Liver (tissue), 9 donors: ENCODE results near the gene TBCD. TPM values are rescaled to one million over a fixed set of nuclear protein-coding genes. Genes with fewer than 3 reads are reported as not detected.

Source experiments
- DNase-seq: peaks from one replicate; pipeline ENCODE4 v3.0.0-alpha.2; 2017; ENCODE audit warnings: low spot score
- H3K27ac ChIP-seq, 2 donors: one replicate each; pipeline ENCODE4 v1.7.0; 2013; ENCODE audit warnings: inconsistent platforms in 2 of 2, low read length in 2 of 2, control low read depth in 1 of 2, low read depth in 1 of 2, mild to moderate bottlenecking in 1 of 2
- H3K27me3 ChIP-seq, 4 donors: one replicate each; pipeline versions ENCODE4 v1.6.1 to v1.7.0; 2013; ENCODE audit warnings: low read length in 3 of 4, inconsistent platforms in 1 of 4, mild to moderate bottlenecking in 1 of 4, moderate library complexity in 1 of 4; ENCODE audit not compliant: control insufficient read depth in 4 of 4, insufficient read depth in 4 of 4
- H3K36me3 ChIP-seq, 4 donors: one replicate each; pipeline versions ENCODE4 v1.6.1 to v1.7.0; 2013; ENCODE audit warnings: low read length in 3 of 4, mild to moderate bottlenecking in 3 of 4, low read depth in 1 of 4, moderate library complexity in 1 of 4; ENCODE audit not compliant: control insufficient read depth in 4 of 4, insufficient read depth in 3 of 4
- H3K4me1 ChIP-seq, 4 donors: one replicate each; pipeline versions ENCODE4 v1.6.1 to v1.7.0; 2013; ENCODE audit warnings: low read length in 3 of 4, mild to moderate bottlenecking in 3 of 4, moderate library complexity in 1 of 4; ENCODE audit not compliant: control insufficient read depth in 4 of 4, insufficient read depth in 4 of 4
- H3K4me3 ChIP-seq, 3 donors: one replicate each; pipeline versions ENCODE4 v1.6.1 to v1.7.0; 2013; ENCODE audit warnings: low read length in 3 of 3, control low read depth in 1 of 3, low read depth in 1 of 3, mild to moderate bottlenecking in 1 of 3
- H3K9ac ChIP-seq, 2 donors: one replicate each; pipeline ENCODE4 v1.7.0; 2013; ENCODE audit warnings: low read length in 2 of 2, mild to moderate bottlenecking in 2 of 2, moderate library complexity in 2 of 2, control low read depth in 1 of 2, low read depth in 1 of 2
- H3K9me3 ChIP-seq, 4 donors: one replicate each; pipeline versions ENCODE4 v1.6.1 to v1.7.0; 2013; ENCODE audit warnings: low read length in 3 of 4; ENCODE audit not compliant: control insufficient read depth in 4 of 4
- ATF3 ChIP-seq: IDR thresholded peaks from 2 replicates; pipeline ENCODE4 v1.6.1; 2016; ENCODE audit warnings: antibody characterized with exemption
- CTCF ChIP-seq: fragments of 150-350 bp; IDR thresholded peaks from 2 replicates; pipeline ENCODE4 v1.5.1; 2017; ENCODE audit warnings: improper control_type of control experiment, low read depth, low read length; ENCODE audit not compliant: missing input control
- EGR1 ChIP-seq, 2 donors: IDR thresholded peaks; 2 replicates each; pipeline ENCODE4 v1.6.1; 2016 to 2018; ENCODE audit warnings: antibody characterized with exemption in 2 of 2, low read depth in 2 of 2
- FOXA1 ChIP-seq: IDR thresholded peaks from 2 replicates; pipeline ENCODE4 v1.6.1; 2016; ENCODE audit warnings: antibody characterized with exemption
- HNF4G ChIP-seq: IDR thresholded peaks from 2 replicates; pipeline ENCODE4 v1.6.1; 2016; ENCODE audit warnings: antibody characterized with exemption
- JUND ChIP-seq, 2 donors: IDR thresholded peaks; 2 replicates each; pipeline ENCODE4 v1.6.1; 2016; ENCODE audit warnings: antibody characterized with exemption in 2 of 2
- NR2F2 ChIP-seq: IDR thresholded peaks from 2 replicates; pipeline ENCODE4 v1.6.1; 2016; ENCODE audit warnings: antibody characterized with exemption
- REST ChIP-seq: IDR thresholded peaks from 2 replicates; pipeline ENCODE4 v1.6.1; 2016; ENCODE audit warnings: antibody characterized with exemption, mild to moderate bottlenecking
- SP1 ChIP-seq: IDR thresholded peaks from 2 replicates; pipeline ENCODE4 v1.6.1; 2018; ENCODE audit warnings: antibody characterized with exemption, mild to moderate bottlenecking
- TAF1 ChIP-seq: conservative IDR thresholded peaks from 2 replicates; pipeline ENCODE4 v1.6.1; 2016; ENCODE audit warnings: antibody characterized with exemption, mild to moderate bottlenecking
- YY1 ChIP-seq: IDR thresholded peaks from 2 replicates; pipeline ENCODE4 v1.6.1; 2016; ENCODE audit warnings: antibody characterized with exemption, mild to moderate bottlenecking
- ZBTB33 ChIP-seq: IDR thresholded peaks from 2 replicates; pipeline ENCODE4 v1.6.1; 2016; ENCODE audit warnings: antibody characterized with exemption
- WGBS: extraction: QIAGEN DNeasy Blood & Tissue Kit; methylation state at CpG from one replicate; pipeline ENCODE4 v1.1.7; 2013; 5-methylcytosine and 5-hydroxymethylcytosine counted together
- polyA plus RNA-seq, 2 donors: library from polyadenylated mRNA; stranded (reverse) in 1 of 2; unstranded in 1 of 2; fragments of 200-250 nt in 1 of 2; fragments of >200 nt in 1 of 2; fragmentation: Nextera tagmentation in 1 of 2; extraction: Ambion mirVana in 1 of 2; gene quantifications; one replicate each; pipeline versions ENCODE4 v1.2.1 to v1.2.3, GENCODE V29; 2013 to 2015
- total RNA-seq, 2 donors: library from RNA; depleted of rRNA; stranded (reverse); fragments of >200 nt; gene quantifications; one replicate each; pipeline ENCODE4 v1.2.3, GENCODE V29; 2014
- donor health status: healthy.
- donor health status: healthy.
- donor health status: healthy.
- donor health status: healthy.
- donor health status: healthy.

Gene TBCD
- total and polyA plus RNA-seq, 4 donors: 29.8 to 42.2 (median 33.0) TPM

- 89% methylated on average over 10 of the region's 10 CpGs for WGBS
Observed at GRCh38 chr17:82939621-82940135, 187.8 kb downstream of the TBCD start.

GRCh38 chr17:82940226-82941020 is 188.6 kb downstream of the TBCD start:
- TF ChIP-seq NR2F2: no peak
- DNase-seq: no peak
- Histone ChIP-seq H3K4me3 (no peak overlapping the region), H3K27me3 (no peaks in the 10 kb centered on the region), H3K9ac (no peak overlapping the region), H3K27ac (no peak overlapping the region), H3K36me3 (peaks cover 4 to 71% (median 25%) of the 10 kb centered on the region in 4 donors), H3K9me3 (peaks cover 0 to 14% (median under 1%) of the 10 kb centered on the region in 4 donors), H3K4me1 (no peaks in the 10 kb centered on the region)
- 95% methylated on average over 27 of the region's 27 CpGs for WGBS

More at GRCh38 chr17:82939621-82940135, 187.8 kb downstream of the TBCD start:
- TF ChIP-seq ATF3 (no peak), JUND (IDR thresholded peaks at IDR 0.05) (no peak), HNF4G (no peak), REST (no peak), TAF1 (no peak), NR2F2 (no peak), YY1 (no peak), SP1 (no peak)
- peaks cover 4 to 71% (median 24%) of the 10 kb centered on the region in 4 donors for H3K36me3 ChIP-seq
- no peak overlapping the region for H3K27ac ChIP-seq
- DNase-seq: no peak
- H3K4me3 ChIP-seq: no peak overlapping the region
- H3K9ac ChIP-seq: no peak overlapping the region
- no peaks in the 10 kb centered on the region for H3K4me1 ChIP-seq
- no peaks in the 10 kb centered on the region for H3K27me3 ChIP-seq
- peaks cover 0 to 9% (median 0%) of the 10 kb centered on the region in 4 donors for H3K9me3 ChIP-seq

- H3K9me3 ChIP-seq: peaks cover 0 to 14% (median 2%) of the 10 kb centered on the region in 4 donors
- no peak overlapping the region for H3K27ac ChIP-seq
- no peaks in the 10 kb centered on the region for H3K27me3 ChIP-seq
- no peak overlapping the region for H3K4me3 ChIP-seq
- no peak for DNase-seq
- 95% methylated on average over 36 of the region's 36 CpGs for WGBS
- H3K9ac ChIP-seq: no peak overlapping the region
- peaks cover 4 to 71% (median 23%) of the 10 kb centered on the region in 4 donors for H3K36me3 ChIP-seq
- H3K4me1 ChIP-seq: no peaks in the 10 kb centered on the region
- TF ChIP-seq CTCF: no peak
- TF ChIP-seq EGR1 (IDR thresholded peaks at IDR 0.05; ENCODE audit: low read depth in 2 of 2): no peak
- TF ChIP-seq ZBTB33: no peak
- TF ChIP-seq REST: no peak
- no peak for TF ChIP-seq JUND (IDR thresholded peaks at IDR 0.05)
- no peak for TF ChIP-seq NR2F2
- no peak for TF ChIP-seq SP1
- TF ChIP-seq FOXA1: no peak
Observed at GRCh38 chr17:82941021-82942001, 189.4 kb downstream of the TBCD start.
